Tibial nerve (tissue), 4 donors: Measurements from ENCODE around the gene KRT32.

Experiments
- CTCF ChIP-seq, 5 experiments: fragments of 200-600 bp in 3 of 5; fragments of 450-650 bp in 2 of 5; sonication (generic) in 3 of 5; IDR thresholded peaks; one replicate each; pipeline ENCODE4 v1.5.1; 2016 to 2019; ENCODE audit warnings: antibody characterized with exemption in 5 of 5, mild to moderate bottlenecking in 3 of 5, moderate library complexity in 2 of 5
- EP300 ChIP-seq, 2 donors: sonication (generic); formaldehyde crosslinking; IDR thresholded peaks; one replicate each; pipeline ENCODE4 v1.6.1; 2017; ENCODE audit warnings: antibody characterized with exemption in 2 of 2, mild to moderate bottlenecking in 1 of 2
- POLR2A ChIP-seq, 2 donors: fragments of 450-650 bp; IDR thresholded peaks; one replicate each; pipeline ENCODE4 v1.6.1; 2017; ENCODE audit warnings: antibody characterized with exemption in 2 of 2, mild to moderate bottlenecking in 2 of 2, moderate library complexity in 2 of 2

DNA sequence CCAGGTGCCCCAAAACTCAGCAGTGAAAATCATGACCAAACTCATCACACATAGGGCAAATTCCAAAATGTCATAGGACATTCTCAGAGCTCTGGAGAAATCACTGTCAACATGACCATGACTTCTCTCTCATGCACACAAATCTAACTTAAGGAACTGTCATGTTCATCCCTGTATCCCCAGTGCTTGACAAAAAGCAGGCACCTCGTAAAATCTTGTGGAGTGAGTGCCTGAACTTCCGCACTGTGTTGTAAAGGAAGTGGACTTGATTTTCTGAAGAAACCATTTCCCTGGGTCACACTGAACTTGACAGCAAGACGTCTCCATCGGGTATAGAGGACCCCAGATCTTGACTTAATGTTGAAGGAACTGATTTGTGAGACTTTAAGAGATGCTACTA is 45.6 kb downstream of the KRT32 start:
- TF ChIP-seq CTCF (IDR thresholded peaks at IDR 0.05) = no peak
- TF ChIP-seq EP300 (IDR thresholded peaks at IDR 0.05) = no peak
- no peak for TF ChIP-seq POLR2A (IDR thresholded peaks at IDR 0.05)
